ENCODE results near the gene MCF2L. TPM values are rescaled to one million over a fixed set of nuclear protein-coding genes. Genes with fewer than 3 reads are reported as not detected.
"Not testable (repeated sequence)": the region's sequence is repeated elsewhere in the genome, so short reads cannot be mapped to it uniquely, and the experiment has no call there.

MCF2L gene
- total RNA-seq, 1 experiment from 2014 or later = 53.2 TPM

DNA sequence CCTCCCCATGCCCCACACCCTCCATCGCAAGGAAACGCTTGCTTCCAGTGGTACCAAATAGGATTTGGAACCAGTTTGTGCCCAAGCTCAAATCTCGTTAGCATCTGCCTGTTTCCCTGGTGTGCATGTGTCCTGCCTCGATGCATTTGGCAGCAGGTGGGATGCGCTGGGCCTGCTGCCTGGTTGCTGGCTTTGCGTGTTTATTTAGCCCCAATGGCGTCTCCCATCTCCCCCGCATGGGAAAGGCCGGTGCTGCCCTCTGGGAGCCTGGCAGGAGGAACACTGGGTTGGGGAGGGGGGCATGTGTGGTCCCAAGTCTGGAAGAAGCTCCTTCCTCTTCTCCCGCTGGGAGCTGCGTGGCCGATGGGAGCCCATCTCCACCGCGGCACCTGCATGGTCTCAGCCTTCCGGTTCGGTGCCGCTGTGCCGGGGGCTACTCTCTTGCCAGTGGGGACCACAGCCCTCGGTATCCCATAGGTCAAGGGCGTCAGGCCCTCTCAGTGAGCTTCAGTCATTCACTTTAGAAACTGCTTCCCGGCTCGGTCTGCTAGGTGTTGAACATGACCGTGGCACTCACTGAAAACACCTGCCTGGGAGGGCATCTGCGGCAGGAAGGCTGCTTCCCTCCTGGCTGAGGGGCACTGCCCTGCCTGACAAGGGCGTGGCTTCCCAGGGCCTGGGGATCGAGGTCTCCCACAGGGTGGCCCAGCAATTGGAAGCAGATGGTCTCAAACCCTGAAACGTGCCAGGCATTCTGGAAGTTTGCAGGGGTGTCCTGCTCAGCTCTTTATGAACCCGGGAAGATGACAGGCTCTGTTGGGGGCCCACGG lies 124.8 kb downstream of the MCF2L start:
- DNase-seq (ENCODE audit: low spot score) = no peak

DNA sequence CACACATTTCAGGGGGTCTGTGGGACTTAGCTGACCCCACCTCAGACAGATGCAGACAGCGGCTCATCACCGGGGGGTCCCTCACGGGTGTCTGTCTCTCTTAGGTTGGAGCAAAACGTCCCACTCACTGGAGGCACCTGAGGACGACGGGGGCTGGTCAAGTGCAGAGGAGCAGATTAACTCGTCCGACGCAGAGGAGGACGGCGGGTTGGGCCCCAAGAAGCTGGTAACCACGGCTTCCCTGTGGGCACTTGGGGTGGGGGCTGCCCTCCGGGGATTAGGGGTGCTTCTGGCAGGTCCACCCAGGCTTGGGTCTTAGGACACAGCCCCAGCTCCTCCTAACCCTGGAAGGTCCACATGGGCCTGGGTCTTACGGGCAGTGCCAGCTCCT lies 125.4 kb downstream of the MCF2L start:
- no peak for DNase-seq (ENCODE audit: low spot score)

- DNase-seq (ENCODE audit: low spot score) = no peak
These were observed 126.4 kb downstream of the MCF2L start for GRCh38 chr13:113095146-113096051.

DNA sequence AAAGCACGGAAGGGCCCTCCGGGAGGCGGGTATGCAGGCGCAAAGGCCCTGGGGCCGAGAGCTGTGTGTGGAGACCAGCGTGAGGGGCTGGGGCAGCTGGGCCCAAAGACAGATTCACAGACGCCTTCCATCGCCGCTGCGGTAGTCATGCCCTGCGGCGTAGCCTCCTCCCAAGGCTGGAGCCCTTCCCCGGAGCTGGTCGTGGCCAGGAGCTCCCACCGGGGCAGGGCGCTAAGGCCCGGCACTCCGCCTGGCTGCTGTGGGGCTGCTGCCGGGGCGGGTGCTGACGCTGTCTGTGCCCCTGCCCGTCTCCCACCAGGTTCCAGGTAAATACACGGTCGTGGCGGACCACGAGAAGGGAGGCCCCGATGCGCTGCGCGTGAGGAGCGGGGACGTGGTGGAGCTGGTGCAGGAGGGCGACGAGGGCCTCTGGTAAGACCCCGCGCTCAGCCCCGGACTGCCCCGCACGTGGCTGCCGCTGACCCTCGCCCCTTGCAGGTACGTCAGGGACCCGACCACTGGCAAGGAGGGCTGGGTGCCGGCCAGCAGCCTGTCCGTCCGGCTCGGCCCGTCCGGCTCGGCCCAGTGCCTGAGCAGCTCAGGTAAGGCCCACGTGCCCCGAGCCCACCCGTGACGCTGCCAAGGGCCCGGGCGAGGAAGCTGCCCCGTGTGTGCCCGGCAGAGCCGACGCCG lies 127.2 kb downstream of the MCF2L start:
- no peak for DNase-seq (ENCODE audit: low spot score)

- DNase-seq (ENCODE audit: low spot score) = no peak
These were observed 127.8 kb downstream of the MCF2L start for GRCh38 chr13:113096745-113097305.

DNA sequence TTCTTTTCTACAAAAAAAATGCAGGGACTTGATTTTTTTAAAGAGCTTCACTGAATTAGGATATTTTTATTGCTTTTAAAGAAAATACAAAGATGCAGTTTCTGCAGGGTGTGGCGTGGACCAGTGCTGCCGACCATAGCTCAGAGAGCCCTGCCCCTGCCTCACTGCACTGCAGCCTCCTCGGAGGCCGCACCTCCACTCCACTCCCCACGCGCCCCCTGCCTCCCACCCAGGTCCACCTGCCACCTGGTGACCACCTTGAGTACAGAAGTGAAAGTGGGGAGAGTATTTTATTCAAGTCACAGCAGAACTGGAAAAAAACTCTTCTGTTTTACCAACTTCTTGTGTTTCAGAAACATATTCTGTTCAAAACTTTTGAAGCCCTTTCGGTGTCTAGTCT lies 128.6 kb downstream of the MCF2L start:
- no peak for DNase-seq (ENCODE audit: low spot score)

GRCh38 chr13:113098162-113098732 lies 129.2 kb downstream of the MCF2L start:
- no peak for DNase-seq (ENCODE audit: low spot score)

- no peak for DNase-seq (ENCODE audit: low spot score)
These were observed 130.1 kb downstream of the MCF2L start for GRCh38 chr13:113099142-113099541.

DNA sequence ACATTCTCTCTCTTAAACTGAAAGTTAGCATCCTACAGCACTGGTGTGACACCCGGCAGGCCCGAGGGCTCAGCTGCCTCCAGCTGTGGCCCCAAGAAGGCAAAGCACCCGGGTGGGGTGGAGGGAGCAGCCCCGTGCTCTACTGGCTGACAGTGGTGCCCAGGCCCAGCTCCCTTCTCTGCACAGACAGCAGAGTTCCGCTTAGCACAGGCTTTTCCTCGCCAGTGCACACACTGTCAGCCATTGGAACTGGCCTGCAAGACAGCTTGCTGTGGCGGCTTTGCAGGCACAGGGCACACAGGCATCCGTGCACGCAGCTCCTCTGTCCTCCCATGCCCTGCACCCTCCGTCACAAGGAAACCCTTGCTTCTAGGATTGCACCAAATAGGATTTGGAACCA lies 133.3 kb downstream of the MCF2L start:
- DNase-seq (ENCODE audit: low spot score) = not testable (repeated sequence)

GRCh38 chr13:113102727-113103126 lies 133.7 kb downstream of the MCF2L start:
- no peak for DNase-seq (ENCODE audit: low spot score)

DNA sequence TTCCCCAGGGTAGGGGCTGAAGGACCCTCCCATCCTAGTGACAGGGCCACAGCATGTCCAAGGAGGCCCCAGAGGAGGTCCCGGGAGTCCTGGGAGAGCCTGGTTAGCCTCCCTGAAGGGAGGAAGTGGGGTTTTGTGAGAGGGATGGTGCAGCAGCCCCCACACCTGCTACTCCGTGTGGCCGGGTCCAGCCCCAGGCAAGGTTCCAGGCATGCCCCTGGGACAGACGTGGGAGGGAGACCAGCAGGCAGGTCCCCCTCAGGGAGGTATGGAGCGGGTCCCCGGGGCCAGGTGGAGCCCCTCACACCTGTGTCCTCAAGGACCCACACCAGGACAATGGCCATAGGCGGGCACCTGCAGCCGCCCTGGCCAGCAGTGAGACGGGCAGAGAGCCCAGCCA lies 134.6 kb downstream of the MCF2L start:
- no peak for DNase-seq (ENCODE audit: low spot score)

- no peak for DNase-seq (ENCODE audit: low spot score)
These were observed 136.3 kb downstream of the MCF2L start, which contains the start of gene F7 for GRCh38 chr13:113105032-113105920. Gene F7, plus strand, starts transcription at chr13:113105791. Its CDS starts 51 bp downstream, at chr13:113105842.

DNA sequence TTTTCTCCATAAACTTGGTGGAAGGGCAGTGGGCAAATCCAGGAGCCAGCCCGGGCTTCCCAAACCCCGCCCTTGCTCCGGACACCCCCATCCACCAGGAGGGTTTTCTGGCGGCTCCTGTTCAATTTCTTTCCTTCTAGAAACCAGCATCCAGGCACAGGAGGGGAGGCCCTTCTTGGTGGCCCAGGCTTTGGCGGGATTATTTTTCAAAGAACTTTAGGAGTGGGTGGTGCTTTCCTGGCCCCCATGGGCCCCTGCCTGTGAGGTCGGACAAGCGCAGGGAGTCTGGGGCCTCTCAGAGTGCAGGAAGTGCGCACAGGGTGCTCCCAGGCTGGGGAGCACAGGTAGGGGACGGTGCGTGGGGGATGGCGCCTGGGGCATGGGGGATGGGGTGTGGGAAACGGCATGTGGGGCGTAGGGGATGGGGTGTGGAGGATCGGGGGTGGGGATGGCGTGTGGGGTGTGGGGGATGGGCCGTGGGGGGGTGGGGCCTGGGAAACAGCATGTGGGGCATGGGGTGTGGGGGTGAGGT lies 137.0 kb downstream of the MCF2L start:
- no peak for DNase-seq (ENCODE audit: low spot score)

GRCh38 chr13:113106711-113107351 lies 137.8 kb downstream of the MCF2L start:
- no peak for DNase-seq (ENCODE audit: low spot score)

GRCh38 chr13:113108521-113108920 lies 139.5 kb downstream of the MCF2L start:
- not testable (repeated sequence) for DNase-seq (ENCODE audit: low spot score)

DNA sequence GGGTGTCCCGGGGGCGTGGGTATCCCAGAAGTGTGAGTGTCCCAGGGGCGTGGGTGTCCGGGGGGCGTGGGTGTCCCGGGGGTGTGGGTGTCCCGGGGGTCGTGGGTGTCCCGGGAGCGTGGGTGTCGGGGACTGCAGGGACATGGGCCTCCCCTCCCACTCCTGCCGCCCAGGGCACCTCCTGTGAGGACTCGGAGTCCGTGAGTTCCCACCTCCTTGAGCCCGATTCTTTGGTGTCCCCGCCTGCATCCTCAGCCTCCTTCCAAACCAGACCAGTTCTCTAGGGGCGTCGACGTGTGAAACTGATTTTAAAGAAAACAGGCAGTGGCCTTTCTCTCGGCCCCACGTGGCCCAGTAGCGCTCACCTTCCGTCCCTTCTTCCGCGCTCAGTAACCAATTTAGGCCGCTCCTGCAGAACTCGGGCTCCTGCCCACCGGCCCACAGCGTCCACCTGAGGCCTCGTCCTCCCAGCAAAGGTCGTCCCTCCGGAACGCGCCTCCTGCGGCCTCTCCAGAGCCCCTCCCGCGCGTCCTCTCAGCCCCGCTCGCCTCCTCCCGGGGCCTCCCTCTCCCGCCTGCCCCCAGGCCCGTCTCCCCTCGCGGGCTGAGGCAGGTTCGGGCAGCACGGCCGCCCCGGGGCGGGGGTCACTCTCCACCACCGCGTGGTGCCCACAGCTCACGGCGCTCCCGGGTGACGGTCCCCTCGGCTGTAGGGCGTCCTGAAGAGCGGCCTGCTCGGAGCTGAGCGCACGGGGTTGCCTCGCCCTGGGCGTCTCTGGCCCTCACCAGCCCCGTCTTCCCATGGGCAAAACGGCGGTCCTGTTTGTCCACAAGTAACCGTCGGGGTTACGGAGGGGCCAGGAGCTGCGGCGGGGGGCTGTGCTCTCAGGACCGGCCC lies 140.4 kb downstream of the MCF2L start:
- no peak for DNase-seq (ENCODE audit: low spot score)

DNA sequence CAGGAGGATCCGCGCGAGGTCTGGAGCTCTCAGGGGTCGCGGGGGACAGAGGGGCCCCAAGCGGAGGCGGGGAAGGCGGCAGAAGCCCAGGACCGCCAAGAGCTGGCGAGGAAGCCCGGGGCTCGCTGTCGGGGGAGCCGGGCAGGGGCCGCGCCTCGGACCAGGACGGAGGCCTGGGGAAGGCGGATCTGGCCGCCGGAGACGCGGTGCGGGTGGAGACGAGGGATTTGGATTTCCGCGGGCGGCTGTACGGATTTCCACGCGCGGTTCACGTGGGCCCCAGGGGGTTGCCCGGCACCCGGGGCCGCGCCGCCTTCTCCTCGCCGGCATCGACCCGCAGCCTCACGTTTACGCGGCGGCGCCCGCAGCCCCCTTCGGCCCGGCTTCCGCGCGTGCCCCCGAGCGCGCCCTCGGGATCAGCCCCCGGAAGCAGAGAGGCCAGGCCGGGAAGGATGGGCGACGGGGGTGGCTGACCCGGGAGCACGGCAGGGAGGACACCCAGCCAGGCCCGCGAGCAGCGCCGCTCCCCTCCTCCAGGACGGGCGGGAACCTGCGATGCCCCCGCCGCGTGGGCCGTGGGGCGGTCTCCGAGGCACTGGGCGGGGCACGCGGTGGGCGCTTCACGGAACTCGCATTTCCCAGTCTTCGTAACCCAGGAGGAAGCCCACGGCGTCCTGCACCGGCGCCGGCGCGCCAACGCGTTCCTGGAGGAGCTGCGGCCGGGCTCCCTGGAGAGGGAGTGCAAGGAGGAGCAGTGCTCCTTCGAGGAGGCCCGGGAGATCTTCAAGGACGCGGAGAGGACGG lies 141.2 kb downstream of the MCF2L start:
- DNase-seq (ENCODE audit: low spot score) = no peak

Measured in HT-29 (cell line).